ENCODE measurements around the gene OTULIN. TPM values are rescaled to one million over a fixed set of nuclear protein-coding genes. Genes with fewer than 3 reads are reported as not detected.

Gene OTULIN
- total and polyA plus RNA-seq, 2 of the 8 experiments (the other 6 are each of a cell fraction or from before 2014, with no cell fraction given): 5.2 to 34.8 TPM

GRCh38 chr5:14660833-14661232, 3.7 kb upstream of the OTULIN start:
- Histone ChIP-seq H3K9me3 (ENCODE audit: insufficient read depth in 2 of 2, low read depth in 1 of 2, low read length in 1 of 2) (no peaks in the 10 kb centered on the region), H4K8ac (ENCODE audit: extremely low read depth, insufficient read depth, low read length) (no peak overlapping the region), H2BK12ac (ENCODE audit: low read depth, low read length) (no peak overlapping the region), H3K56ac (replicated peaks; ENCODE audit: insufficient read length, low read depth, low read length) (no peak overlapping the region), H2AK5ac (ENCODE audit: low read depth, low read length) (no peak overlapping the region), H4K91ac (replicated peaks; ENCODE audit: insufficient read length, low read length) (no peak overlapping the region), H2BK120ac (replicated peaks; ENCODE audit: low read depth, low read length) (no peak overlapping the region), H3K4ac (replicated peaks; ENCODE audit: insufficient read length, low read depth, low read length) (no peak overlapping the region), H3K36me3 (ENCODE audit: control insufficient read depth in 2 of 4, insufficient read depth in 4 of 4, low read length in 3 of 4) (no peaks in the 10 kb centered on the region), H3K79me2 (ENCODE audit: control insufficient read depth in 1 of 2, insufficient read depth in 2 of 2, low read length in 2 of 2) (no peaks in the 10 kb centered on the region; a peak in 1 of 4 replicates), H3K18ac (ENCODE audit: extremely low read depth, low read length) (no peak overlapping the region), H2BK20ac (ENCODE audit: low read length) (no peak overlapping the region), H4K20me1 (replicated peaks in 1 of 2; ENCODE audit: control insufficient read depth in 1 of 2, insufficient read depth in 2 of 2, low read length in 2 of 2) (peaks cover 0 to under 1% of the 10 kb centered on the region in 2 experiments), H2BK15ac (ENCODE audit: low read length) (no peak overlapping the region), H3K23ac (ENCODE audit: insufficient read length) (no peak overlapping the region), H3K4me1 (replicated peaks in 1 of 4; ENCODE audit: control insufficient read depth in 3 of 4, insufficient read depth in 4 of 4, low read length in 3 of 4) (peaks cover 2 to 8% (median 5%) of the 10 kb centered on the region in 4 experiments; a peak in 5 of 7 replicates), H3K4me2 (ENCODE audit: insufficient read depth in 1 of 2, low read depth in 2 of 2, low read length in 2 of 2) (no peak overlapping the region), H3K27ac (ENCODE audit: low read depth, low read length) (no peak overlapping the region), H3K9ac (replicated peaks in 1 of 4; ENCODE audit: extremely low read depth in 1 of 4, low read depth in 3 of 4, low read length in 3 of 4) (no peak overlapping the region), H3K27me3 (replicated peaks in 1 of 4; ENCODE audit: control insufficient read depth in 3 of 4, extremely low read depth in 1 of 4, insufficient read depth in 3 of 4, low read length in 3 of 4) (peaks cover 0 to 19% (median 14%) of the 10 kb centered on the region in 4 experiments; a peak in 6 of 7 replicates), H3K4me3 (ENCODE audit: extremely low read depth in 1 of 4, insufficient read depth in 2 of 4, low read depth in 3 of 4, low read length in 4 of 4) (no peak overlapping the region), H3K79me1 (ENCODE audit: low read depth, low read length) (no peaks in the 10 kb centered on the region), H3K23me2 (ENCODE audit: low read depth, low read length) (peaks cover 6% of the 10 kb centered on the region; the same call in 1 of the 2 replicates), H3K14ac (ENCODE audit: insufficient read length) (no peak overlapping the region), H4K5ac (ENCODE audit: insufficient read length, low read depth, low read length) (no peak overlapping the region), H2BK5ac (ENCODE audit: low read depth, low read length) (no peak overlapping the region), H2AFZ (ENCODE audit: low read length) (no peak overlapping the region)
- no peak for FAIRE-seq
- ChIA-PET CTCF (ENCODE audit: partially characterized antibody) (interaction anchor here (0.6 to 2.6 kb wide), 3 partner anchors 12 to 520 kb away, joined by 5 to 12 read pairs (median 5); no protein-coding TSS in a partner anchor), POLR2A (ENCODE audit: partially characterized antibody) (no interaction called here)
- no peak for DNase-seq (ENCODE audit: low read depth in 1 of 2, low spot score in 2 of 2)
- 91% methylated on average over 2 of the region's 2 CpGs; no CpG with 5 or more reads in 1 of the 2 experiments for WGBS, 2 experiments (ENCODE audit: extremely low coverage in 1 of 2, insufficient coverage in 1 of 2, insufficient read length in 1 of 2, insufficient replicate concordance in 2 of 2, low coverage in 1 of 2, low lambda C conversion rate in 2 of 2, missing lambda C conversion rate in 1 of 2)
- TF ChIP-seq YY1 (IDR thresholded peaks at IDR 0.05; ENCODE audit: low read depth, low read length) (no peak), CTBP2 (IDR thresholded peaks at IDR 0.05; ENCODE audit: borderline replicate concordance, insufficient read depth, insufficient read length, low read length) (no peak), NANOG (IDR thresholded peaks at IDR 0.05; ENCODE audit: insufficient read depth, low read depth, low read length, poor library complexity, severe bottlenecking) (no peak), KDM5A (IDR thresholded peaks at IDR 0.05; ENCODE audit: low read length) (no peak), EP300 (IDR thresholded peaks at IDR 0.05; ENCODE audit: borderline replicate concordance in 1 of 2, low read depth in 2 of 2, low read length in 2 of 2) (no peak), RNF2 (IDR thresholded peaks at IDR 0.05; ENCODE audit: borderline replicate concordance, low read depth, low read length, missing control alignments, poor library complexity, severe bottlenecking) (no peak), BCL11A (IDR thresholded peaks at IDR 0.05; ENCODE audit: low read depth in 2 of 2, low read length in 2 of 2) (no peak), RAD21 (IDR thresholded peaks at IDR 0.05 in 1 of 2, conservative IDR thresholded peaks at IDR 0.05 in 1 of 2; ENCODE audit: low read depth in 2 of 2, low read length in 2 of 2) (no peak), SIN3A (conservative IDR thresholded peaks at IDR 0.05 in 1 of 2, IDR thresholded peaks at IDR 0.05 in 1 of 2; ENCODE audit: low read depth in 1 of 2, low read length in 2 of 2) (no peak), EGR1 (IDR thresholded peaks at IDR 0.05; ENCODE audit: borderline replicate concordance, low read depth, low read length) (no peak), ASH2L (IDR thresholded peaks at IDR 0.05; ENCODE audit: low read length) (no peak), SRF (IDR thresholded peaks at IDR 0.05; ENCODE audit: low read depth, low read length) (no peak), CHD2 (IDR thresholded peaks at IDR 0.05; ENCODE audit: low read length) (no peak)
